ENCODE measurements around the gene CCDC28B.
A peak's percentile ranks its signal among the peaks of the same experiment; 100 is the strongest.
"Not testable (repeated sequence)": the region's sequence is repeated elsewhere in the genome, so short reads cannot be mapped to it uniquely, and the experiment has no call there.

Gene CCDC28B

DNA sequence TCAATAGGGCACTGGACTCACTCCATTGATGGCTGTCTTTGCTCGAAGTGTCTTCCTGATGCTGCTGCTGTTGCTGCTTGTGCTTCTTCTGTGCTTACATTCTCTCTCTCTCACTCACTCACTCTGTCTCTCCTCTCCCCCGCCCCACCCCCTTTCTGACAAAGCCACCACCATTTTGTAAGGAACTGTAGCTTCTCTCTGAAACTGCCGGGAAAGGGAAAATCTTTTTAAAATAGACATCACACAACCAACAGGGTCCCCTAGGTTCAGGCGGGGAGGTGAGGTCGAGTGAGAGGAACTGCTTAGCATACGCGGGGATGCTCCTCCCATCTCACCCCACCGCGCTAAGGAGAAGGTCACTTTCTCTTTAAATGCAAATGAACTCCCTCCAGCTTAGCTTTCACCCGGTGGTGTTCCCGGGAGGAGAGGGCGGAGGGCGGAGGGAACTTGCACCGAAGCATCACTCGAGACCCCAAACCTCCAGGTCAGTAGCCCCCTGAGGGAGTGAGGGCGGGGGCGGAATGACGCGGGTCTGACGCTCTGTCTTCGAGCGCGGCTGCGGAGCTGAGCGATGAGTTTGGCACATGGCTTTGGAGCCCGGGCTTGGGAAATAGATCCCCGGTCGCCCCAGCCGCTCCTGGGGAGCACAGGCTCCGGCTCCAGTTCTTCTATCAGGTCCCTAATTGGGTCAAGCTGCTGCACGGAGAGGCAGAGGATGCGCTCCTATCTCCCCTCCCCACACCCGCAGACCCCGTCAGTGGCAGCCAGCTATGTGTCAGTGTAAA lies at the start of gene CCDC28B:
CCDC28B (plus strand) TSS at position 370 of the 785 bp plus-strand sequence. CDS start 1,341 bp downstream, outside the sequence.
- DNase-seq (ENCODE audit: low read depth in 2 of 2, low spot score in 1 of 2): no peak

GRCh38 chr1:32150847-32151246 lies 49.5 kb upstream of the CCDC28B start:
- no peak for DNase-seq (ENCODE audit: low read depth in 2 of 2, low spot score in 1 of 2)

DNA sequence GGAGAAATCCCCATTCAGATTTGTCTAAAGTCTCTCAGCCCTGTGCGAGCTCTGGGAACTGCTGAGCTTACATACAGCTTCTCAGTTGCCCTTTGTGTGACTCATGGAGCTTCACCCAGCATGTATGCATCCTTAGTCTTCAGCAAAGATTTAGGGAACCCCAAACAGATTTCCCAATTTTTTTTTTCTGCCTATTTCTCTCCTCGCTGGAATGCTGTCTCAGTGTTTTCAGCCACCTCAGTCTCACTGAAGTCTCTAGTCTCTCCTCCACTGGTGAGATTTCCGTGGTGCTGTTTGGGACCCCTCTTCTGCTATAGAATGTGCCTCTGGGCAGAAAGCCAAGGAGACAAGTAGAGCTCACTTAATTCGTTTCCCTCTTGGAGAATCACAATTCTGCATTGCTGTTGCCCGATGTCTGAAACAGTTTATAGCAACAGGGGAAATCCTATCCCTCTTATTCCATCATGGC lies 49.0 kb upstream of the CCDC28B start:
- no peak for DNase-seq (ENCODE audit: low read depth in 2 of 2, low spot score in 1 of 2)

- no peak for DNase-seq (ENCODE audit: low read depth in 2 of 2, low spot score in 1 of 2)
Measured at GRCh38 chr1:32159189-32159588, 41.2 kb upstream of the CCDC28B start.

DNA sequence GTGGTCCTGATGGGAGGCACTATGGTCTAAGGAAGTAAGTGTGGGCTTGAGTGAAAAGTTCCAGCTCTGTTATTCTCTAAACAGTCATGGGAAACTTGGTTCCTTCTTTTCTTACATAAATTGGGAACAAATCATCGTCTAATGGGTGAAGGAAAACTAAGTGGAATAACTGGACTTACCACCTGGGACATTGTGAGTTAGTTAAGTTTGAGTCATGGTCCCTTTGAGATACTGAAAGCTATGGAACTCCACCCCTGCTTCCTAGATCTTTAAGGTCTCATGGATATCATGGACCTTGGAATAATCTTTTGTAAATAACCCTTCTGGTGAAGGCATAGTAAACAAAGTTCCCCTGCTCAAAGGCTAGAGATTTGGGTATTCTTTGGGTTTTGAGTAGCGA lies 37.0 kb upstream of the CCDC28B start:
- no peak for DNase-seq (ENCODE audit: low read depth in 2 of 2, low spot score in 1 of 2)

GRCh38 chr1:32165633-32166032 lies 34.8 kb upstream of the CCDC28B start:
- DNase-seq (ENCODE audit: low read depth in 2 of 2, low spot score in 1 of 2): not testable (repeated sequence)

DNA sequence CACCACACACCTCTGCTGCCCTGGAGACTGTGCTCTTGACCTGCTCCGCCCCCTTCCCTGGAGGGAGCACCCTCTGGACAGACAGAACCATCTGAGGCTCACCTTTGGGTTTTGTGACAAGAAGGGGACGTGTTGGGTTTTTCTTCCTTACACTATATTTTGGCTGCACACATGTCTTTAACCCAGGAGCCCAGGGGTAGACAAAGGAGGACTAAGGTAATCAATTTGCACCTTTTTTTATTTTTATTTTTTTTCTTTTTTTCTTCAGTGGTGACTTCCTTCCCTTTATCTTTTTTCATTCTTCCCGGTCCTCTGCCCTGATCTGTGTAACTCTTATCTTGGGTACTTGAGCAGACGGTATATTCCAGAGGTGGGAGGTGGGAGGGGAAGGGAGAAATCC lies 29.4 kb upstream of the CCDC28B start:
- no peak for DNase-seq (ENCODE audit: low read depth in 2 of 2, low spot score in 1 of 2)

DNA sequence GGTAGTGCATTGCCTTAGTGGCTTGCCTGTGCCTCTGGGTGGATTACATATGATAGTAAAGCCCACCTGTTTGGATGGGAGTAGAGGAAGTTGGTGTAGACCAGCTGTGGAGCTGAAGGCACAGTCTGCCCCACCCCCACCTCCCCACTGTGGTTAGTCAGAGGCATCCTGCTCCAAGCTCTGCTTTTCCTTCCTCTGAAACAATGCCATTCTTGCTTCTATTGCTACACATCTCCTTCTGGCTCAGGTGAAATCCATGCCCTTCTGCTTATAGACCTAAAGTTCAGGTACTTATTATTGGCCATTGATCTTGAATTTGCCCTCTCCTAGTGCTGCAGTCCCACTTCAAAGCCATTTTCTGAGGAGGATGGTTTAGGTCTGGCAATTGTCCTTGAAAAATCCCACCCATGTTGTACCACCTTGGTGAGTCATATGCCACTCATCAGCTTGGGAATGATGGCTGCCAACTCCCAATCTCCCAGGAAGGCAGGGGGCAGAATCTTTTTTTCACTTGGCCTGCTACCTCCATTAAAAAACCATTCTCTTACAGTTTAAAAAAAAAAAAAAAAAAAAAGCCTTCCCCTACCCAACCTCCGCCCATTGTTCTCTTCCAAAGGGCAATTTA lies 27.7 kb upstream of the CCDC28B start:
- no peak for DNase-seq (ENCODE audit: low read depth in 2 of 2, low spot score in 1 of 2)

- no peak for DNase-seq (ENCODE audit: low read depth in 2 of 2, low spot score in 1 of 2)
Measured at GRCh38 chr1:32178380-32179192, 21.8 kb upstream of the CCDC28B start.

GRCh38 chr1:32179193-32179442 lies 21.3 kb upstream of the CCDC28B start:
- DNase-seq (ENCODE audit: low read depth in 2 of 2, low spot score in 1 of 2): no peak

- DNase-seq (ENCODE audit: low read depth in 2 of 2, low spot score in 1 of 2): peak; percentile 71 to 79
Measured at GRCh38 chr1:32179443-32180185, 20.8 kb upstream of the CCDC28B start, which contains the start of gene TXLNA. TSS of gene TXLNA (plus strand) at chr1:32179675. CDS start at chr1:32180346, 671 bp downstream.

DNA sequence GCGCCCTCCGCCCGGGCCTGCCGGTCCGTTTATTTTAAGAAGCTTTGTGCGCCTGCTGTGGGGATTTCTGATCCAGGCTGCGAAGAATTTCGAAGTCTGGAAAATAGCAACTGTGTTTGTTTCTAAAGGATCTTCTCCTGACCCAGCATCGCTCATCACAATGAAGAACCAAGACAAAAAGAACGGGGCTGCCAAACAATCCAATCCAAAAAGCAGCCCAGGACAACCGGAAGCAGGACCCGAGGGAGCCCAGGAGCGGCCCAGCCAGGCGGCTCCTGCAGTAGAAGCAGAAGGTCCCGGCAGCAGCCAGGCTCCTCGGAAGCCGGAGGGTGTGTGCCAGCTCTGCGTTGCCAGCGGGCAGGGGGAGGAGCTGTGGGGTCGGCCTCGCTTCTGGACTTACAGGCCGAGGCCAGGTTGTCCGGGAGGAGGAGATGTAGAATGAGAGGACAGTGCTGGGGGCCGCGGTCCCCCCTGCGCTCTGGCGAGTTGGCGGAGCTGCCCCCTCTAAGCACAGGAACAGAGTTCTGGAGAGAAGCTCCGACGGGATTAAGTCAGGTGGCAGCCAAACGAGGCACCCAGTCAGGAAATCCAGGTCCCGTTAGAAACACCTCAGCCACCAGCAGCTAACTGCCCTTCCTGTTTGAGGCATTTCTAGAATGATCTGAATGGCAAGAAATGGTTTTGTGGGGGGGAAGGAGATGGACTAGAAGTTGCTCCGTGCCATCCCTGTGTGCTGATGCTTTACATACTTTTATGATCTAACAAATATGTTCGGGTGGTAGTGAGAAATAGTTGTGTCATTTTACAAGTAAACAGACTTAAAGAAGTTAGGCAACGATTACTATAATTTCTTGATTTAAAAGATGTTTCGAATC lies 20.0 kb upstream of the CCDC28B start:
- no peak for DNase-seq (ENCODE audit: low read depth in 2 of 2, low spot score in 1 of 2)

DNA sequence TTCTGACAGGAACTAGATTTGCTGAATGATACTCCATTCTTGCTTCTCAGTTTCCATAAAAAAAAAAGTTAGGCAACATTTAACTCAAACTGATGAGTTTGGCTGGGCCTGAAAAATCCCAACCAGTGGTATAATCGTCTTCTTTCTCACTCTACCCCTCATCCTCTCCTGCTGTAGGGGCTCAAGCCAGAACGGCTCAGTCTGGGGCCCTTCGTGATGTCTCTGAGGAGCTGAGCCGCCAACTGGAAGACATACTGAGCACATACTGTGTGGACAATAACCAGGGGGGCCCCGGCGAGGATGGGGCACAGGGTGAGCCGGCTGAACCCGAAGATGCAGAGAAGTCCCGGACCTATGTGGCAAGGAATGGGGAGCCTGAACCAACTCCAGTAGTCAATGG lies 19.3 kb upstream of the CCDC28B start:
- no peak for DNase-seq (ENCODE audit: low read depth in 2 of 2, low spot score in 1 of 2)

DNA sequence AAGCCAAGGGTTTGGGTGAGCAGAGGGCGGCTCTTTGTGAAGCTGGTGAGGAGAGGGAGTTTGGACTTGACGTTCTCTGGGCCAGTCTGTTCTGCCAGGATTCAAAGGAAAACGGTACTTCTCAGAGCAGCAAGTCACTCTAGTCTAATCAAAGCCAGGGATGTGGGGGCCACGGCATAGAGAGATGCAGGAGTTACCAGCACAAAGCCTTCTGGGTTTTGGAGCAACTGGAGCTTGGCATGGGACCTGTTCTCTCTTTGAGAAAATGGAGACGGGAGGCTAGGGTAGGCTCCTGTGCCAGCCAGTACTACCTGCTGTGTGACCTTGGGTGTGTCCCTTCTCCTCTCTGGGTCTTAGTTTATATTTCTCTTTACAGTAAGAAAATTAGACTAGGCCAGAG lies 18.8 kb upstream of the CCDC28B start:
- no peak for DNase-seq (ENCODE audit: low read depth in 2 of 2, low spot score in 1 of 2)

DNA sequence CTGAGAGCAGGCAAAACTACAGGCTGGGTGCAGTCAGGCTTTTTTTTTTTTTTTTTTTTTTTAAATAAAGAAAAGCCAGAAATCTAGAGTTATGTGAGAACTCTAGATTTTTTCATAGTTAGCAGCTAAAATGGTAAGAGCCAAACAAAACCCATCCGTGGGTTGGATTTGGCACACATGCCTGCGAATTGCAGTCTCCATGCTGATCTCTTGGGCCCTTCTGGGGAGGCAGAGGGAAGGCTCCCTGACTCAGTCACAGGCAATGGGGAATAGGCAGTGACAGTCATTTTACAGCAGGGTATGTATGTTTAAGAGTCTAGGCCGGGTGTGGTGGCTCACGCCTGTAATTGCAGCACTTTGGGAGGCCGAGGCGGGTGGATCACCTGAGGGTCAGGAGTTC lies 18.3 kb upstream of the CCDC28B start:
- DNase-seq (ENCODE audit: low read depth in 2 of 2, low spot score in 1 of 2): no peak

GRCh38 chr1:32184650-32185049 lies 15.7 kb upstream of the CCDC28B start:
- DNase-seq (ENCODE audit: low read depth in 2 of 2, low spot score in 1 of 2): no peak

DNA sequence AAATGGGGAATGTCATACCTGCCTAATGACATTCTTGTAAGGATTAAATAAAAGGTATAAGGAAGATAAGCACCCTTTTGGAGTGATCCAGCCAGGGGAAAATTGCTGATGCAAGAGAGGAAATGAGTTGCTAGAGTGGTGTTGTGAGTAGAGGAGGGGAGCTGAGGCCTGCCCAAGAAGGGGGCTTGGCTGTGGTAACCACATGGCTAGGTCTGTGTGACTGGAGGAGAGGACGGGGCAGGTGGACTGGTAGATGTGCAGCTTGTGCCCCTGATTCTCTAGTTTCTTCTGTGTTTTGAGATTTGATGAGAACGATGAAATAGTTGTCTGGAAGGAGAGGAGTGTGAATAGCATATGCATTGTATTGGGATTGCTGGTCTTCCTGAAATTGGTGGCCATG lies 14.3 kb upstream of the CCDC28B start:
- no peak for DNase-seq (ENCODE audit: low read depth in 2 of 2, low spot score in 1 of 2)

GRCh38 chr1:32186491-32186890 lies 13.9 kb upstream of the CCDC28B start:
- DNase-seq (ENCODE audit: low read depth in 2 of 2, low spot score in 1 of 2): no peak

GRCh38 chr1:32187850-32188249 lies 12.5 kb upstream of the CCDC28B start:
- no peak for DNase-seq (ENCODE audit: low read depth in 2 of 2, low spot score in 1 of 2)

DNA sequence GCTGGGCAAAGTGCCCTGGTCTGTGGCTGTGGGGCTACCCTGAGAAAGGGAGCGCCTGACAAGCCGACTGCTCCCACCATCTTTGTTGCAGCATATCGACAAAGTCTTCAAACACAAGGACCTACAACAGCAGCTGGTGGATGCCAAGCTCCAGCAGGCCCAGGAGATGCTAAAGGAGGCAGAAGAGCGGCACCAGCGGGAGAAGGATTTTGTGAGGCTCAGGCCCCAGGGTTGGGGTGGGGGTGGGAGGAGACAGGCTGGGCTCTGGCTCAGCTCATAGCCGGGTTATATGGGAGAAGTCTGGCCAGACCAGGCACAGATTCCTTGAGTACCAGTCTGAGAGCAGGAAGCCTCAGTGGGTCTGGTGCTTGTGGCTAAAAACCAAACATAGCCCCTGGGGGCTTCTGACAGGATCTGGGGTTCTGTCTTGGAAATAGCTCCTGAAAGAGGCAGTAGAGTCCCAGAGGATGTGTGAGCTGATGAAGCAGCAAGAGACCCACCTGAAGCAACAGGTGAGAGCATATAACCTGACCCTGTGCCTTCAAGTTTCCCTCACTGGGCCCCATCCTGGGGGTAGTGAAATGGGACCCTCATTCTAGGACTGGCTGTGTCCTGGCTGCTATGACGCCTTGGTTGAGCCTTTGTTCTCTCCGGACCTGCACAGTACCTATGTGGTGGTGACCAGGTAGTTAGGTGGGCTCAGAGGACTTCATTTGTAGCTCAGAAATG lies 8.0 kb upstream of the CCDC28B start:
- no peak for DNase-seq (ENCODE audit: low read depth in 2 of 2, low spot score in 1 of 2)
